Mesenchymal stem cell (in vitro differentiated cells and primary cell): Measurements from ENCODE around the gene ZFP3.
"Not testable (repeated sequence)": the region's sequence is repeated elsewhere in the genome, so short reads cannot be mapped to it uniquely, and the experiment has no call there.

Experiments used
- DNase-seq: peaks from one replicate; pipeline ENCODE4 v3.0.0-alpha.2; 2013
- H2AFZ ChIP-seq: one replicate; pipeline ENCODE4 v1.6.1; 2013; ENCODE audit warnings: low read depth, mild to moderate bottlenecking, control low read depth, inconsistent platforms, low read length, moderate library complexity
- H2AK5ac ChIP-seq: 2 replicates; pipeline ENCODE4 v1.6.1; 2013; ENCODE audit warnings: low read length, moderate library complexity, mild to moderate bottlenecking, inconsistent platforms; ENCODE audit not compliant: severe bottlenecking
- H2BK120ac ChIP-seq: one replicate; pipeline ENCODE4 v1.6.1; 2013; ENCODE audit warnings: low read depth, mild to moderate bottlenecking, inconsistent platforms, low read length, moderate library complexity
- H2BK12ac ChIP-seq, 2 experiments: one replicate each; pipeline ENCODE4 v1.6.1; 2013; ENCODE audit warnings: inconsistent platforms in 2 of 2, low read length in 2 of 2, mild to moderate bottlenecking in 2 of 2, moderate library complexity in 2 of 2, control low read depth in 1 of 2
- H2BK15ac ChIP-seq: one replicate; pipeline ENCODE4 v1.6.1; 2013; ENCODE audit warnings: mild to moderate bottlenecking, low read depth, inconsistent platforms; ENCODE audit not compliant: poor library complexity, severe bottlenecking
- H2BK5ac ChIP-seq: 2 replicates; pipeline ENCODE4 v1.6.1; 2013; ENCODE audit warnings: low read depth, mild to moderate bottlenecking, low read length, control low read depth, inconsistent platforms; ENCODE audit not compliant: poor library complexity, severe bottlenecking
- H3K14ac ChIP-seq, 2 experiments: one replicate each; pipeline ENCODE4 v1.6.1; 2013; ENCODE audit warnings: inconsistent platforms in 2 of 2, low read length in 2 of 2, control low read depth in 1 of 2, mild to moderate bottlenecking in 1 of 2, moderate library complexity in 1 of 2
- H3K18ac ChIP-seq, 2 experiments: one replicate each; pipeline ENCODE4 v1.6.1; 2013; ENCODE audit warnings: inconsistent platforms in 2 of 2, low read length in 2 of 2, control low read depth in 1 of 2, low read depth in 1 of 2, mild to moderate bottlenecking in 1 of 2
- H3K23ac ChIP-seq, 2 experiments: one replicate each; pipeline ENCODE4 v1.6.1; 2013; ENCODE audit warnings: inconsistent platforms in 2 of 2, low read length in 2 of 2, mild to moderate bottlenecking in 2 of 2, moderate library complexity in 2 of 2, control low read depth in 1 of 2
- H3K27ac ChIP-seq: 2 replicates; pipeline ENCODE4 v1.5.1; 2013; ENCODE audit warnings: mild to moderate bottlenecking, moderate library complexity, low read length, control low read depth, inconsistent platforms; ENCODE audit not compliant: poor library complexity, severe bottlenecking
- H3K27me3 ChIP-seq, 2 experiments: 2 replicates each; pipeline versions ENCODE4 v1.6.1 to v1.7.0; 2013; ENCODE audit warnings: low read length in 2 of 2, mild to moderate bottlenecking in 2 of 2, moderate library complexity in 2 of 2, control low read depth in 1 of 2, inconsistent platforms in 1 of 2; ENCODE audit not compliant: control insufficient read depth in 1 of 2, insufficient read depth in 1 of 2
- H3K36me3 ChIP-seq, 2 experiments: 2 replicates each; pipeline versions ENCODE4 v1.6.1 to v1.7.0; 2013; ENCODE audit warnings: low read length in 2 of 2, control low read depth in 1 of 2, inconsistent platforms in 1 of 2, low read depth in 1 of 2, mild to moderate bottlenecking in 1 of 2; ENCODE audit not compliant: insufficient read depth in 2 of 2, control insufficient read depth in 1 of 2
- H3K4ac ChIP-seq, 2 experiments: one replicate each; pipeline ENCODE4 v1.6.1; 2013; ENCODE audit warnings: inconsistent platforms in 2 of 2, low read length in 2 of 2, mild to moderate bottlenecking in 2 of 2, moderate library complexity in 2 of 2, control low read depth in 1 of 2, low read depth in 1 of 2
- H3K4me1 ChIP-seq: 2 replicates; pipeline ENCODE4 v1.6.1; 2013; ENCODE audit warnings: low read depth, low read length, control low read depth; ENCODE audit not compliant: control insufficient read depth, insufficient read depth
- H3K4me2 ChIP-seq: 2 replicates; pipeline ENCODE4 v1.6.1; 2013; ENCODE audit warnings: low read length, mild to moderate bottlenecking, inconsistent platforms; ENCODE audit not compliant: poor library complexity, severe bottlenecking
- H3K4me3 ChIP-seq, 2 experiments: 2 replicates each; pipeline versions ENCODE4 v1.5.1 to v1.7.0; 2013; ENCODE audit warnings: low read length in 2 of 2, mild to moderate bottlenecking in 2 of 2, control low read depth in 1 of 2, low read depth in 1 of 2; ENCODE audit not compliant: insufficient read depth in 1 of 2
- H3K79me1 ChIP-seq: replicated peaks from 2 replicates; pipeline ENCODE4 v1.6.1; 2013; ENCODE audit warnings: mild to moderate bottlenecking, control low read depth, low read length, inconsistent platforms; ENCODE audit not compliant: poor library complexity, severe bottlenecking
- H3K9ac ChIP-seq: 2 replicates; pipeline ENCODE4 v1.7.0; 2013; ENCODE audit warnings: mild to moderate bottlenecking, low read length, moderate library complexity
- H3K9me3 ChIP-seq: 2 replicates; pipeline ENCODE4 v1.7.0; 2013; ENCODE audit warnings: mild to moderate bottlenecking, low read length; ENCODE audit not compliant: control insufficient read depth
- H4K8ac ChIP-seq: one replicate; pipeline ENCODE4 v1.6.1; 2013; ENCODE audit warnings: inconsistent platforms, mild to moderate bottlenecking, low read length, moderate library complexity
- H4K91ac ChIP-seq: one replicate; pipeline ENCODE4 v1.6.1; 2013; ENCODE audit warnings: mild to moderate bottlenecking, low read length, inconsistent platforms
- WGBS: methylation state at CpG from one replicate; pipeline ENCODE4 v1.1.7; 2013; ENCODE audit warnings: mixed read lengths; 5-methylcytosine and 5-hydroxymethylcytosine counted together

Gene ZFP3

DNA sequence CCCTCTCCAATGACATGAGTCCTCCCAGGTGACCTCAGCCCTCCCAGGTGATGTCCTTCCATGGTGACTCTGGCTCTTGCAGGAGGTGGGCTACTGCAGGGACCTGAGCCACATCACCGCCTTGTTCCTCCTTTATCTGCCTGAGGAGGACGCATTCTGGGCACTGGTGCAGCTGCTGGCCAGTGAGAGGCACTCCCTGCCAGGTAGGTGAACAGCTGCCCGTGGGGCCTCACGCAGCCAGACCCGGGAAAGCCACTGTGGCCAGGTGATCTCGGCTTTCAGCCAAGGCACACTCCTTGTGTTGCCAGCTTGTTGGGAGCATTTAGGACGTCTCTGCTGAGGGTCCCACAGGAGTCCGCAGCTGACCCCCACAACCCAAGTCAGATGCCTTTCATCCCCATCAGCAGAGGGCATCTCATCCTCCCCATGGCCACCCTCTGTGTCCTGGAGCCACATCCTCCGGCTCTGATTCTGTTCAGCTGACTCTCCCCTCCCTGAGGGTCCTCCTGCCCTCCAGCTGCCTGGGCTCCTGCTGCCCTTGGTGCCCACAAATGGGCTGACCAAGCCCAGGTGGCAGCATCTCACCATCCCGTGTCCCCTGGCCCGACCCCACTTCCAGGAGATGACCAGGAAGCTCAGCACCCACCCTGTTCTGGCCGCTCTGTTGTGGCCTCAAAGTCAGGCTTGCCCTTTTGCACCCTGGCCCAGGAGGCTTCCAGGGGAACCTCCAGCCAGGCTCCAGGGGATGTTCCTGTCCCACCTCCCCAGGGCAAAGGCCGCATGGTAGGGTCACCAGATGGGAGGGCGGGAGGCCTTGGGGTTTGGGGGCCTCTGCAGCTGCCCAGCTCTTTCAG is 57.7 kb downstream of the ZFP3 start:
- H3K4me1 ChIP-seq = no peaks in the 10 kb centered on the region
- H3K18ac ChIP-seq = no peak overlapping the region
- H3K23ac ChIP-seq = no peak overlapping the region
- H2AFZ ChIP-seq = no peak overlapping the region
- H3K4me3 ChIP-seq = no peak overlapping the region
- H3K14ac ChIP-seq = no peak overlapping the region
- no peak overlapping the region for H4K8ac ChIP-seq
- no peak overlapping the region for H2BK120ac ChIP-seq
- no peak for DNase-seq
- peaks cover 0 to 3% of the 10 kb centered on the region in 2 experiments for H3K27me3 ChIP-seq
- no peak overlapping the region for H3K27ac ChIP-seq
- H3K9me3 ChIP-seq = no peaks in the 10 kb centered on the region
- 84% methylated on average over 14 of the region's 14 CpGs for WGBS
- H3K36me3 ChIP-seq = no peaks in the 10 kb centered on the region
- H2AK5ac ChIP-seq = no peak overlapping the region
- no peak overlapping the region for H2BK12ac ChIP-seq
- H2BK5ac ChIP-seq = no peak overlapping the region
- no peak overlapping the region for H3K4ac ChIP-seq
- no peaks in the 10 kb centered on the region for H3K79me1 ChIP-seq
- no peak overlapping the region for H2BK15ac ChIP-seq
- H3K9ac ChIP-seq = no peak overlapping the region
- no peak overlapping the region for H4K91ac ChIP-seq
- H3K4me2 ChIP-seq = no peak overlapping the region

DNA sequence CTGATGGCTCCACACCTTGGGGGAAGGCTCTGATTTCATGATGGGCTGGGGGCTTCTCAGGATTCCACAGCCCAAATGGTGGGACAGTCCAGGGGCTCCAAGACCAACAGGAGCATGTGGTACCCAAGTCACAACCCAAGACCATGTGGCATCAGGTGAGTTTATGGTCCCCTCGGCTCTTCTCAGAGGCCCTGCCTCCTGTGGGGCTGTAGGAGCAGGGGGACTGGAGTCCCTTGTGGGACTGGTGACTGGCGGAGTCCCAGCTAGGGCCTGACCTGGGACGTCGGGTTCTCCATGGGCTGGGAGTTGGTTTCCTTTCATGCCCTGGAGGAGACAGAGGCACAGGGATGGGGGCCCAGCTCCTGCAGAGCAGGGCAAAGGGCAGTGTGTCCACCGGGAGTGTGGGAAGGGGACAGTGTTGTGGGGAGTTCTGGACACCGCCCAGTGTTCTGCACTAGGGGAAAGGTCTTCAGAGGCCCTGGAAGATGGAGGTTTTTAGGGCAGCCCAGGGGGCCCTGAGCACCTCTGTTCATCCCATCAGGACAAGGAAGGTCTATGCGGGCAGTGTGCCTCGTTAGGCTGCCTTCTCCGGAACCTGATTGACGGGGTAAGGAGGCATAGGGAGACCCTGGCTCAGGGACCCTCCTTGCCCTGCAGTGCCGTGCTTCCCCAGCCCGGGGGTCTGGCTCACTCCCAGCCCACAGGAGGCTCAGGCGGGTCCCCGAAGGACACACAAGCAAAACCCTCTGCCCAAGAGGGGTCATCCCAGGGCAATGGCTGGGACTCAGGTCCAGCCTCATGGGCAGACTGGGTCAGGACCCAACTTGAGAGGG is 58.5 kb downstream of the ZFP3 start:
- H3K4me2 ChIP-seq, H3K9me3 ChIP-seq, H2BK12ac ChIP-seq, H3K4me3 ChIP-seq, H3K27ac ChIP-seq, H3K18ac ChIP-seq, H2BK15ac ChIP-seq, DNase-seq, H2BK5ac ChIP-seq, H2AK5ac ChIP-seq, H3K79me1 ChIP-seq, H3K4me1 ChIP-seq, H3K9ac ChIP-seq, H3K27me3 ChIP-seq, H3K23ac ChIP-seq, H4K8ac ChIP-seq, H3K14ac ChIP-seq, H4K91ac ChIP-seq, H2BK120ac ChIP-seq, H3K4ac ChIP-seq, H3K36me3 ChIP-seq, H2AFZ ChIP-seq: not testable (repeated sequence)
- WGBS = 87% methylated on average over 14 of the region's 14 CpGs

DNA sequence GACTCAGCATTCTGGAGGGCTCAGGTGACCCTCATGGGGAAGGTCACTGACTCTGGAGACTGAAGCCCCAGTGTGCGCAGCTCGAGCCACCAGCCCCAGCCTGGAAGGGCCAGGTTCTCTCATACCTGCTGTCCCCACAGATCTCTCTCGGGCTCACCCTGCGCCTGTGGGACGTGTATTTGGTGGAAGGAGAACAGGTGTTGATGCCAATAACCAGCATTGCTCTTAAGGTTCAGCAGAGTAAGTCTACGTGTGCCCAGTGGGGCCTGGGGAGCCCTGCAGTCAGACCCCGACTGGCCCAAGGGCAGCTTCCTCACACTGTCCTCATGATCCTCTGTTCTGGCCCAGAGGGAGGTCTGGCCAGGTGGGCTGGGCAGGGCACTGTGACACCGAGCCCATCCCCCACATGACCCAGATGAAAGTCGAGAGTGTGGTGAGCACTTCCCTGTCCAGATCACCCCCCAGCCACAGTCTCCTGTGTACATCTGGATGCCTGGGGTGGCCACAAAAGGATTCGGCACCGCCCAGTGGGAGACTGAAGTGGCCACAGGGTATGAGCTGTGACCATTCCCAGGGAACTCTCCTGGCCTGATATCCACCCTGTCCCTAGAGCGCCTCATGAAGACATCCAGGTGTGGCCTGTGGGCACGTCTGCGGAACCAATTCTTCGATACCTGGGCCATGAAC is 59.4 kb downstream of the ZFP3 start:
- H3K23ac ChIP-seq, H2AK5ac ChIP-seq, H3K79me1 ChIP-seq, H4K91ac ChIP-seq, H2AFZ ChIP-seq, H3K9ac ChIP-seq, H4K8ac ChIP-seq, H2BK5ac ChIP-seq, DNase-seq, H3K4me3 ChIP-seq, H3K4me2 ChIP-seq, H2BK120ac ChIP-seq, H3K14ac ChIP-seq, H3K27ac ChIP-seq, H2BK15ac ChIP-seq, H3K4ac ChIP-seq, H3K4me1 ChIP-seq, H3K27me3 ChIP-seq, H3K18ac ChIP-seq, H3K9me3 ChIP-seq, H2BK12ac ChIP-seq, H3K36me3 ChIP-seq: not testable (repeated sequence)
- 80% methylated on average over 14 of the region's 15 CpGs for WGBS

- not testable (repeated sequence) for H3K27me3 ChIP-seq, H3K27ac ChIP-seq, H3K9ac ChIP-seq, H2AFZ ChIP-seq, H2BK120ac ChIP-seq, H3K4me3 ChIP-seq, DNase-seq, H3K36me3 ChIP-seq, H3K18ac ChIP-seq, H3K79me1 ChIP-seq, H4K91ac ChIP-seq, H3K9me3 ChIP-seq, H3K14ac ChIP-seq, H2BK12ac ChIP-seq, H3K4ac ChIP-seq, H2AK5ac ChIP-seq, H3K4me2 ChIP-seq, H2BK15ac ChIP-seq, H3K23ac ChIP-seq, H3K4me1 ChIP-seq, H4K8ac ChIP-seq, H2BK5ac ChIP-seq
- WGBS = 96% methylated on average over 9 of the region's 9 CpGs
Measured at GRCh38 chr17:5138198-5138544, 59.9 kb downstream of the ZFP3 start.
